ENCODE data around the gene DDAH2. TPM values are rescaled to one million over a fixed set of nuclear protein-coding genes. Genes with fewer than 3 reads are reported as not detected.

The DDAH2 gene
- total RNA-seq, 1 donor from 2014 or later: 233 TPM

GRCh38 chr6:31725502-31726350 is 3.4 kb downstream of the DDAH2 start:
- H3K4me1 Mint-ChIP-seq (ENCODE audit: low read depth): peaks cover 14% of the 10 kb centered on the region
- H3K36me3 Mint-ChIP-seq (ENCODE audit: insufficient read depth): peaks cover 35% of the 10 kb centered on the region
- no peaks in the 10 kb centered on the region for H3K27me3 Mint-ChIP-seq
- no peak for TF ChIP-seq CTCF (IDR thresholded peaks at IDR 0.05; ENCODE audit: unreplicated experiment)
- DNase-seq (ENCODE audit: low spot score, unreplicated experiment): no peak
- H3K4me3 Mint-ChIP-seq (ENCODE audit: low read depth): no peak overlapping the region
- peak overlapping the region; percentile 3 for H3K27ac Mint-ChIP-seq
- no peaks in the 10 kb centered on the region for H3K9me3 Mint-ChIP-seq (ENCODE audit: low read depth)

- Mint-ChIP-seq H3K27me3 (no peaks in the 10 kb centered on the region), H3K27ac (peak overlapping the region; percentile 74), H3K36me3 (ENCODE audit: insufficient read depth) (peaks cover 28% of the 10 kb centered on the region), H3K4me3 (ENCODE audit: low read depth) (no peak overlapping the region), H3K9me3 (ENCODE audit: low read depth) (no peaks in the 10 kb centered on the region), H3K4me1 (ENCODE audit: low read depth) (peaks cover 7% of the 10 kb centered on the region)
- no peak for TF ChIP-seq CTCF (IDR thresholded peaks at IDR 0.05; ENCODE audit: unreplicated experiment)
- no peak for DNase-seq (ENCODE audit: low spot score, unreplicated experiment)
Observed at GRCh38 chr6:31723980-31724691, 5.0 kb downstream of the DDAH2 start.

- Mint-ChIP-seq H3K36me3 (ENCODE audit: insufficient read depth) (peaks cover 25% of the 10 kb centered on the region), H3K27me3 (no peaks in the 10 kb centered on the region), H3K27ac (peak within 1 kb of the TSS; percentile 74), H3K4me1 (ENCODE audit: low read depth) (peaks cover 5% of the 10 kb centered on the region), H3K9me3 (ENCODE audit: low read depth) (no peaks in the 10 kb centered on the region), H3K4me3 (ENCODE audit: low read depth) (no peak within 1 kb of the TSS)
- no peak for DNase-seq (ENCODE audit: low spot score, unreplicated experiment)
- TF ChIP-seq CTCF (IDR thresholded peaks at IDR 0.05; ENCODE audit: unreplicated experiment): no peak
Observed at GRCh38 chr6:31723245-31723979, 5.7 kb downstream of the DDAH2 start, which contains the start of gene MPIG6B. Gene MPIG6B (plus strand): TSS chr6:31723373. CDS start chr6:31723384, 11 bp downstream.

- no peak for DNase-seq (ENCODE audit: low spot score, unreplicated experiment)
- Mint-ChIP-seq H3K4me3 (ENCODE audit: low read depth) (no peak overlapping the region), H3K36me3 (ENCODE audit: insufficient read depth) (peaks cover 21% of the 10 kb centered on the region), H3K27me3 (no peaks in the 10 kb centered on the region), H3K9me3 (ENCODE audit: low read depth) (no peaks in the 10 kb centered on the region), H3K4me1 (ENCODE audit: low read depth) (peaks cover 17% of the 10 kb centered on the region), H3K27ac (no peak overlapping the region)
- no peak for TF ChIP-seq CTCF (IDR thresholded peaks at IDR 0.05; ENCODE audit: unreplicated experiment)
Observed at GRCh38 chr6:31722173-31722572, 6.9 kb downstream of the DDAH2 start.

Data from progenitor cell of endocrine pancreas (in vitro differentiated cells).